Ovary (tissue), 3 donors: ENCODE measurements around the gene SOCS2.

Source experiments
- CTCF ChIP-seq, 3 donors: fragments of 450-650 bp in 2 of 3; fragments of 200-600 bp in 1 of 3; IDR thresholded peaks; one replicate each; pipeline versions ENCODE4 v1.5.1 to v1.8.0; 2016 to 2022; ENCODE audit warnings: antibody characterized with exemption in 3 of 3, mild to moderate bottlenecking in 1 of 3
- POLR2A ChIP-seq: fragments of 450-650 bp; IDR thresholded peaks from one replicate; pipeline ENCODE4 v1.6.1; 2017; ENCODE audit warnings: antibody characterized with exemption, mild to moderate bottlenecking, moderate library complexity
- donor health status: DM: no; HTN: no; CAD: no.

- no peak for TF ChIP-seq CTCF (IDR thresholded peaks at IDR 0.05)
- TF ChIP-seq POLR2A = no peak
Measured at GRCh38 chr12:93582351-93582750, 9.9 kb downstream of the SOCS2 start.
